MM.1S (cell line): Measurements from ENCODE around the gene ALLC.

Experiments
- EZH2phosphoT487 ChIP-seq: fragments of 300-600 bp; sonication (generic); IDR thresholded peaks from 2 replicates; pipeline ENCODE4 v1.6.1; 2018; ENCODE audit warnings: antibody characterized with exemption, low read length
- TF ChIP-seq, protein P1 (sequence below): fragments of 300-600 bp; sonication (generic); IDR thresholded peaks from 2 replicates; pipeline ENCODE4 v1.5.1; 2016; ENCODE audit warnings: antibody characterized with exemption, low read length, mixed read lengths

DNA sequence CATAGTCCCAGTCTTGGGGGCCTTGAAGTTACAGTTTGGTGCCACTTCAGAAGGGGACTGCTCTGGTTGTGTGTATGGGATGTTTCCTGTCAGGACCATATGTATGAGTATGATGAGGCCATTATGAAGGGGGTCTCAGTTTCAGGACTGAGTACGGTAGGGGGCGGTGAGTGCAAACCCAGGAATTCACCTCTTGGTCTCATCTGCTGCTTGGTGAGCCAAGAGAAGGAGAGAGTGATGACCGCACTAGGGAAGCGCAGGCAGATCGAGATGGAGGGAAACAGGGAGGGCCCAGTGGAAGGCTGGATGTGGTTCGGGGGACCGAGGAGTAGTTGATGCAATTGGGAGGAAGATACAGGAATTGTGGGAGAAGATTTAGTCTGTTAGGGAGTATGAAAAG, 73.8 kb downstream of the ALLC start:
- TF ChIP-seq, protein P1, sequence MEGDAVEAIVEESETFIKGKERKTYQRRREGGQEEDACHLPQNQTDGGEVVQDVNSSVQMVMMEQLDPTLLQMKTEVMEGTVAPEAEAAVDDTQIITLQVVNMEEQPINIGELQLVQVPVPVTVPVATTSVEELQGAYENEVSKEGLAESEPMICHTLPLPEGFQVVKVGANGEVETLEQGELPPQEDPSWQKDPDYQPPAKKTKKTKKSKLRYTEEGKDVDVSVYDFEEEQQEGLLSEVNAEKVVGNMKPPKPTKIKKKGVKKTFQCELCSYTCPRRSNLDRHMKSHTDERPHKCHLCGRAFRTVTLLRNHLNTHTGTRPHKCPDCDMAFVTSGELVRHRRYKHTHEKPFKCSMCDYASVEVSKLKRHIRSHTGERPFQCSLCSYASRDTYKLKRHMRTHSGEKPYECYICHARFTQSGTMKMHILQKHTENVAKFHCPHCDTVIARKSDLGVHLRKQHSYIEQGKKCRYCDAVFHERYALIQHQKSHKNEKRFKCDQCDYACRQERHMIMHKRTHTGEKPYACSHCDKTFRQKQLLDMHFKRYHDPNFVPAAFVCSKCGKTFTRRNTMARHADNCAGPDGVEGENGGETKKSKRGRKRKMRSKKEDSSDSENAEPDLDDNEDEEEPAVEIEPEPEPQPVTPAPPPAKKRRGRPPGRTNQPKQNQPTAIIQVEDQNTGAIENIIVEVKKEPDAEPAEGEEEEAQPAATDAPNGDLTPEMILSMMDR: no peak
- TF ChIP-seq EZH2phosphoT487: no peak
